ENCODE results near the gene DTX3. TPM values are rescaled to one million over a fixed set of nuclear protein-coding genes. Genes with fewer than 3 reads are reported as not detected.

The DTX3 gene
- total RNA-seq, 1 donor from 2014 or later = 18.3 TPM

GRCh38 chr12:57637364-57637763 is 32.7 kb downstream of the DTX3 start:
- DNase-seq (ENCODE audit: low read depth) (no peak), FAIRE-seq (no peak)
- Histone ChIP-seq H3K79me2 (ENCODE audit: insufficient read depth, low read length) (no peaks in the 10 kb centered on the region), H3K27me3 (ENCODE audit: insufficient read depth, low read length) (peaks cover 13% of the 10 kb centered on the region), H3K9ac (ENCODE audit: low read length) (no peak overlapping the region), H3K9me3 (ENCODE audit: insufficient read depth, low read depth, low read length) (no peaks in the 10 kb centered on the region), H3K36me3 (ENCODE audit: insufficient read depth, low read length) (no peaks in the 10 kb centered on the region), H3K4me3 (ENCODE audit: insufficient read depth, low read depth, low read length) (no peak overlapping the region), H2AFZ (ENCODE audit: low read depth, low read length) (no peak overlapping the region), H4K20me1 (ENCODE audit: insufficient read depth, low read length) (no peaks in the 10 kb centered on the region), H3K27ac (ENCODE audit: low read depth, low read length) (no peak overlapping the region), H3K4me1 (ENCODE audit: insufficient read depth, low read length) (peaks cover under 1% of the 10 kb centered on the region), H3K4me2 (ENCODE audit: low read length) (no peak overlapping the region)
- Mint-ChIP-seq H3K9me3 (ENCODE audit: unreplicated experiment) (peaks cover 7% of the 10 kb centered on the region), H3K4me3 (ENCODE audit: unreplicated experiment) (no peak overlapping the region), H3K36me3 (ENCODE audit: low read depth, unreplicated experiment) (no peaks in the 10 kb centered on the region), H3K4me1 (ENCODE audit: low read depth, unreplicated experiment) (no peaks in the 10 kb centered on the region), H3K27me3 (ENCODE audit: low read depth, unreplicated experiment) (peaks cover 37% of the 10 kb centered on the region), H3K27ac (ENCODE audit: unreplicated experiment) (no peak overlapping the region)
- TF ChIP-seq, protein P1, sequence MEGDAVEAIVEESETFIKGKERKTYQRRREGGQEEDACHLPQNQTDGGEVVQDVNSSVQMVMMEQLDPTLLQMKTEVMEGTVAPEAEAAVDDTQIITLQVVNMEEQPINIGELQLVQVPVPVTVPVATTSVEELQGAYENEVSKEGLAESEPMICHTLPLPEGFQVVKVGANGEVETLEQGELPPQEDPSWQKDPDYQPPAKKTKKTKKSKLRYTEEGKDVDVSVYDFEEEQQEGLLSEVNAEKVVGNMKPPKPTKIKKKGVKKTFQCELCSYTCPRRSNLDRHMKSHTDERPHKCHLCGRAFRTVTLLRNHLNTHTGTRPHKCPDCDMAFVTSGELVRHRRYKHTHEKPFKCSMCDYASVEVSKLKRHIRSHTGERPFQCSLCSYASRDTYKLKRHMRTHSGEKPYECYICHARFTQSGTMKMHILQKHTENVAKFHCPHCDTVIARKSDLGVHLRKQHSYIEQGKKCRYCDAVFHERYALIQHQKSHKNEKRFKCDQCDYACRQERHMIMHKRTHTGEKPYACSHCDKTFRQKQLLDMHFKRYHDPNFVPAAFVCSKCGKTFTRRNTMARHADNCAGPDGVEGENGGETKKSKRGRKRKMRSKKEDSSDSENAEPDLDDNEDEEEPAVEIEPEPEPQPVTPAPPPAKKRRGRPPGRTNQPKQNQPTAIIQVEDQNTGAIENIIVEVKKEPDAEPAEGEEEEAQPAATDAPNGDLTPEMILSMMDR (IDR thresholded peaks at IDR 0.05; ENCODE audit: insufficient read depth, low read depth, low read length) = no peak
- no peak for TF ChIP-seq EZH2 (IDR thresholded peaks at IDR 0.05; ENCODE audit: insufficient read depth, low read length)

- DNase-seq (ENCODE audit: low read depth) (no peak), FAIRE-seq (no peak)
- no peak overlapping the region for H3K4me3 Mint-ChIP-seq (ENCODE audit: unreplicated experiment)
- H4K20me1 ChIP-seq (ENCODE audit: insufficient read depth, low read length) = no peaks in the 10 kb centered on the region
- no peak overlapping the region for H3K27ac ChIP-seq (ENCODE audit: low read depth, low read length)
- H3K36me3 Mint-ChIP-seq (ENCODE audit: low read depth, unreplicated experiment) = no peaks in the 10 kb centered on the region
- H3K27ac Mint-ChIP-seq (ENCODE audit: unreplicated experiment) = no peak overlapping the region
- H3K4me1 Mint-ChIP-seq (ENCODE audit: low read depth, unreplicated experiment) = no peaks in the 10 kb centered on the region
- H3K36me3 ChIP-seq (ENCODE audit: insufficient read depth, low read length) = no peaks in the 10 kb centered on the region
- TF ChIP-seq, protein P1 (IDR thresholded peaks at IDR 0.05; ENCODE audit: insufficient read depth, low read depth, low read length) = no peak
- no peak for TF ChIP-seq EZH2 (IDR thresholded peaks at IDR 0.05; ENCODE audit: insufficient read depth, low read length)
- no peaks in the 10 kb centered on the region for H3K79me2 ChIP-seq (ENCODE audit: insufficient read depth, low read length)
- no peak overlapping the region for H2AFZ ChIP-seq (ENCODE audit: low read depth, low read length)
- peaks cover 37% of the 10 kb centered on the region for H3K27me3 Mint-ChIP-seq (ENCODE audit: low read depth, unreplicated experiment)
- H3K4me1 ChIP-seq (ENCODE audit: insufficient read depth, low read length) = no peaks in the 10 kb centered on the region
- no peaks in the 10 kb centered on the region for H3K9me3 ChIP-seq (ENCODE audit: insufficient read depth, low read depth, low read length)
- peaks cover 12% of the 10 kb centered on the region for H3K27me3 ChIP-seq (ENCODE audit: insufficient read depth, low read length)
- peaks cover 7% of the 10 kb centered on the region for H3K9me3 Mint-ChIP-seq (ENCODE audit: unreplicated experiment)
- no peak overlapping the region for H3K4me3 ChIP-seq (ENCODE audit: insufficient read depth, low read depth, low read length)
- no peak overlapping the region for H3K4me2 ChIP-seq (ENCODE audit: low read length)
- no peak overlapping the region for H3K9ac ChIP-seq (ENCODE audit: low read length)
Measured at GRCh38 chr12:57638096-57638495, 33.5 kb downstream of the DTX3 start.

- H3K4me3 Mint-ChIP-seq (ENCODE audit: unreplicated experiment) = no peak overlapping the region
- FAIRE-seq (no peak), DNase-seq (ENCODE audit: low read depth) (no peak)
- no peaks in the 10 kb centered on the region for H3K4me1 ChIP-seq (ENCODE audit: insufficient read depth, low read length)
- peaks cover 12% of the 10 kb centered on the region for H3K27me3 ChIP-seq (ENCODE audit: insufficient read depth, low read length)
- TF ChIP-seq, protein P1 (IDR thresholded peaks at IDR 0.05; ENCODE audit: insufficient read depth, low read depth, low read length) = no peak
- no peak for TF ChIP-seq EZH2 (IDR thresholded peaks at IDR 0.05; ENCODE audit: insufficient read depth, low read length)
- peaks cover 23% of the 10 kb centered on the region for H3K27me3 Mint-ChIP-seq (ENCODE audit: low read depth, unreplicated experiment)
- no peak overlapping the region for H3K4me2 ChIP-seq (ENCODE audit: low read length)
- no peak overlapping the region for H3K27ac ChIP-seq (ENCODE audit: low read depth, low read length)
- no peak overlapping the region for H2AFZ ChIP-seq (ENCODE audit: low read depth, low read length)
- H3K4me1 Mint-ChIP-seq (ENCODE audit: low read depth, unreplicated experiment) = no peaks in the 10 kb centered on the region
- H3K9me3 Mint-ChIP-seq (ENCODE audit: unreplicated experiment) = peaks cover 11% of the 10 kb centered on the region
- no peak overlapping the region for H3K27ac Mint-ChIP-seq (ENCODE audit: unreplicated experiment)
- H3K9me3 ChIP-seq (ENCODE audit: insufficient read depth, low read depth, low read length) = no peaks in the 10 kb centered on the region
- H4K20me1 ChIP-seq (ENCODE audit: insufficient read depth, low read length) = no peaks in the 10 kb centered on the region
- no peaks in the 10 kb centered on the region for H3K36me3 Mint-ChIP-seq (ENCODE audit: low read depth, unreplicated experiment)
- H3K36me3 ChIP-seq (ENCODE audit: insufficient read depth, low read length) = no peaks in the 10 kb centered on the region
- H3K79me2 ChIP-seq (ENCODE audit: insufficient read depth, low read length) = no peaks in the 10 kb centered on the region
- H3K9ac ChIP-seq (ENCODE audit: low read length) = no peak overlapping the region
- no peak overlapping the region for H3K4me3 ChIP-seq (ENCODE audit: insufficient read depth, low read depth, low read length)
Measured at GRCh38 chr12:57640175-57641042, 35.8 kb downstream of the DTX3 start.
